ENCODE measurements around the gene DOCK10. TPM values are rescaled to one million over a fixed set of nuclear protein-coding genes. Genes with fewer than 3 reads are reported as not detected.
A peak's percentile ranks its signal among the peaks of the same experiment; 100 is the strongest.

DOCK10 gene
- total and polyA plus RNA-seq, 11 donors = 0.31 to 28.6 (median 2.0) TPM

DNA sequence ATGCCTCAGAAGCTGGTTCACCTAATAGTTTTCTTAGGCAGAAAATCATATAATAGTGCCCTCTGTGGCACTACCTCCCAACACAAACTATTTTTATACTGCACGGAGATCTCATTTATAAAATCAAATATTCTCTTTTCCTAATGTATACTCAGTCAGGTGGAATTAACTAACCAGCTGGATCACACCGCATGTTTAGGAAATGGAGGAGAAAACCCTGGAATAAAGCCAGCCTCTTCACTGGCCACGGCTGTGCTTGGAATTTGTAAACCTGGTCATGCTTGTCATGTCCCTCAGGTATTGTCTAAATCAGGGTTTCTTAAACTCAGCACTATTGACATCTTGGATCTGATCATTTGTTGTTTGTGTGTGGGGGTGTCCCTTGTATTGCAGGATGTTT lies 85.6 kb downstream of the DOCK10 start:
- no peak for DNase-seq
- no peak for ATAC-seq
- 62 to 70% (median 66%) methylated on average over 3 of the region's 3 CpGs for WGBS, 4 donors
- TF ChIP-seq, protein P1, sequence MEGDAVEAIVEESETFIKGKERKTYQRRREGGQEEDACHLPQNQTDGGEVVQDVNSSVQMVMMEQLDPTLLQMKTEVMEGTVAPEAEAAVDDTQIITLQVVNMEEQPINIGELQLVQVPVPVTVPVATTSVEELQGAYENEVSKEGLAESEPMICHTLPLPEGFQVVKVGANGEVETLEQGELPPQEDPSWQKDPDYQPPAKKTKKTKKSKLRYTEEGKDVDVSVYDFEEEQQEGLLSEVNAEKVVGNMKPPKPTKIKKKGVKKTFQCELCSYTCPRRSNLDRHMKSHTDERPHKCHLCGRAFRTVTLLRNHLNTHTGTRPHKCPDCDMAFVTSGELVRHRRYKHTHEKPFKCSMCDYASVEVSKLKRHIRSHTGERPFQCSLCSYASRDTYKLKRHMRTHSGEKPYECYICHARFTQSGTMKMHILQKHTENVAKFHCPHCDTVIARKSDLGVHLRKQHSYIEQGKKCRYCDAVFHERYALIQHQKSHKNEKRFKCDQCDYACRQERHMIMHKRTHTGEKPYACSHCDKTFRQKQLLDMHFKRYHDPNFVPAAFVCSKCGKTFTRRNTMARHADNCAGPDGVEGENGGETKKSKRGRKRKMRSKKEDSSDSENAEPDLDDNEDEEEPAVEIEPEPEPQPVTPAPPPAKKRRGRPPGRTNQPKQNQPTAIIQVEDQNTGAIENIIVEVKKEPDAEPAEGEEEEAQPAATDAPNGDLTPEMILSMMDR (IDR thresholded peaks at IDR 0.05) = no peak
- H3K27me3 ChIP-seq = no peaks in the 10 kb centered on the region
- no peaks in the 10 kb centered on the region for H3K36me3 ChIP-seq
- H3K4me3 ChIP-seq = no peak overlapping the region
- no peak overlapping the region for H3K27ac ChIP-seq
- H3K9me3 ChIP-seq = no peaks in the 10 kb centered on the region
- peaks cover 0 to 59% (median 0%) of the 10 kb centered on the region in 12 donors for H3K4me1 ChIP-seq
- intact Hi-C loops (cut with DNase I) = no loop called here

- Histone ChIP-seq H3K4me3 (no peak overlapping the region), H3K27me3 (no peaks in the 10 kb centered on the region), H3K4me1 (peaks cover 0 to 72% (median 0%) of the 10 kb centered on the region in 12 donors), H3K36me3 (no peaks in the 10 kb centered on the region), H3K9me3 (no peaks in the 10 kb centered on the region), H3K27ac (no peak overlapping the region)
- intact Hi-C loops (cut with DNase I) = no loop called here
- ATAC-seq = no peak
- DNase-seq = no peak
- no peak for TF ChIP-seq POLR2A (IDR thresholded peaks at IDR 0.05)
- TF ChIP-seq, protein P1 (IDR thresholded peaks at IDR 0.05) = no peak
Observed at GRCh38 chr2:224954980-224955379, 87.3 kb downstream of the DOCK10 start.

DNA sequence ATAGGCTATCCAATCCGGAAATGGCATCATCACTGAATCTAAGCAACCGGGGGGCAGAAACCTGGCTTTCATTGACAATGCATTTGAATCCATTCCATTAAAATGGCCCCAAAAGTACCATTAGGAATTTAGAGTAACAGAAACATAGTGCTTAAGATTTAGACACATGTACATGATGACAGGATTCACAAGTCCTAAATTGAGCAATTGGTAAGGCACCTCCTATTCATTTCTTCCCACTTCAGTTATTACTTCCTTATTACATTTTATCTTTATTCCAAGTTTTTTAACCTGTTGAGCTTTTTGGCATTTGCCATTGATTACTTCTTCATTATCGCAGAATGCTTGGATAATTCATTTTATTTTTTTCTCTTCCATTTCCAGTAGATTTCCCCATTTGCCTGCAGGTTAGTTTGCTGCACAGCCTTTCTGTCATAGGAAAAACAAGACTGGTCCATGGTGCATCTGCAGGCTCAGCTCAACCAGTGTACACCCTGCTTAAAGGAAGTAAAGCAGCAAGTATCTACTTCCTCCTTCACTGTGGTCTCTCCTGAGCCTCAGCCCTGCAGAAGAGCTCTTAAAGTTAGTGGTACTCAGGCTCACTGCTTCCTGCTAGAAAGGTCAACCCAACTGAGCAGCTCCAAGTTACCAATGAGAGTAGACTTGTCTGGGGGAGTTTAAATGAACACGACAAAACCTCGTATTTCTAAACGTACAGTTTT lies 89.2 kb downstream of the DOCK10 start:
- ATAC-seq (peak in 3 of 4 donors; percentile 43 to 79 (median 49)), DNase-seq (peak in 1 of 5 donors; percentile 24)
- Histone ChIP-seq H3K9me3 (no peaks in the 10 kb centered on the region), H3K4me1 (peaks cover 0 to 74% (median 0%) of the 10 kb centered on the region in 12 donors), H3K27ac (peak overlapping the region in 1 of 12 donors; percentile 50), H3K4me3 (no peak overlapping the region), H3K27me3 (no peaks in the 10 kb centered on the region), H3K36me3 (no peaks in the 10 kb centered on the region)
- 73 to 81% (median 77%) methylated on average over 6 of the region's 6 CpGs for WGBS, 4 donors
- intact Hi-C loops (cut with DNase I) = no loop called here
- no peak for TF ChIP-seq POLR2A (IDR thresholded peaks at IDR 0.05)
- TF ChIP-seq, protein P1 (IDR thresholded peaks at IDR 0.05) = no peak

DNA sequence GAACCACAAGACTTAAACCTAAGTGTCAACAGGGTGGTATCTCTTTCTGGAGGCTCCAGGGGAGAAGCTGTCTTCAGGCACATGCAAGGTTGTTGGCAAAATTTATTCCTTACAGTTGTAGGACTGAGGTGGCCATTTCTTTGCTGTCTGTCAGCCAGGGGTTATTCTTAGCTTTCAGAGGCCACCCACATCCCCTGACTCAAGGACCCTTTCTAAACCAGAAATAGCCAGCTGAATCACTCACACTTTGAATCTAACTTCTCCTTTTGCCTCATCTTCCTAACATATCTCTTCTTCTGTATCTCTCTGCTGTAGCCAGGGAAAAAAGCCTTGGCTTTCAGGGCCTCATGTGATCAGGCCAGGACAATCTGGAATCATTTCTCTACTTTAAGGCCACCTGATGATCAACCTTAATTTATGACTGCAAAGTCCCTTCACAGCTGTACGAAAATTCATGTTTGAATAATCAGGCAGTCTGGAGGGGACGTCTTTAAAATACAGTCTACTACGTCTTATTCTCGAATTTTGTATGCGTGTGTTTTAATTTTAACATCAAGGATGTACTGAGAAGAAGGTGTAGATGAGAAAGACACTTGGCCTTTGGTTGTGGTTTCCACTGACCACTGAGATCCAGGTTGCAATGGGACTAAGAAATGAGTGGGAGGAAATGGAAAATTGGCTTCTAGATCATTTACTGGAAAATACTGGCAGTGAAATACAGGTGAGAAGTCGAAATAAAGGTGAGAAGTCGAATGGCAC lies 90.4 kb downstream of the DOCK10 start:
- 88 to 90% (median 90%) methylated on average over 7 of the region's 7 CpGs for WGBS, 4 donors
- Histone ChIP-seq H3K36me3 (no peaks in the 10 kb centered on the region), H3K4me1 (peaks cover 0 to 75% (median 0%) of the 10 kb centered on the region in 12 donors), H3K27me3 (no peaks in the 10 kb centered on the region), H3K27ac (peak overlapping the region in 1 of 12 donors; percentile 4), H3K9me3 (no peaks in the 10 kb centered on the region), H3K4me3 (no peak overlapping the region)
- TF ChIP-seq, protein P1 (IDR thresholded peaks at IDR 0.05) = no peak
- no peak for TF ChIP-seq POLR2A (IDR thresholded peaks at IDR 0.05)
- no peak for DNase-seq
- no peak for ATAC-seq
- intact Hi-C loops (cut with DNase I) = no loop called here

Measured in heart left ventricle (tissue), 16 donors.